ENCODE results near the gene KCNN3.
"Not testable (repeated sequence)": the region's sequence is repeated elsewhere in the genome, so short reads cannot be mapped to it uniquely, and the experiment has no call there.

KCNN3 gene

DNA sequence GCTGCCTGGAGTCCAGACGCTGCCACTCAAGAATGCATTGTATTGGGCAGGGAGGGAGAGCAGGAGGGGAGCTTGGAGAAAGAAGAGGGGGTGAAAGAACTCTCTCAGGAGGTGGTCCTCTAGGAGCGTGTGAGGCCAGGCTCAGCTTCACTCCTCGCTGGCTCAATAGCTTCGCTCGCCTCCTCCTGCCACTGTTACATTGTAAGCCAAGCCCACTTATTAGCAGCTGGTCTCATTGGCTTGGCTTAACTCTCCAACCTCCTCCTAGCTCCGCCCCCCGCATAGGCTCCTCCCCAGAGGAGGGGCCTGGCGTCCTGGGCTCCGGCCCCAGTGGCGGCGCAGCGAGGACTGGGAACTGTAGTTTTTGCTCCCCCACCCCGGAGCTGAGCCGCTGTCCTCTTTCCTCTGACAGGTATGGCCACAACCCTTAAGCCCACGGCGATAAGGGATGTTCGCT is at the start of gene KCNN3:
Gene KCNN3 (minus strand): TSS at position 167 of the 457 bp plus-strand sequence. CDS start 317 bp downstream, outside the sequence.
- peak; percentile 97 for DNase-seq (ENCODE audit: low spot score)

DNA sequence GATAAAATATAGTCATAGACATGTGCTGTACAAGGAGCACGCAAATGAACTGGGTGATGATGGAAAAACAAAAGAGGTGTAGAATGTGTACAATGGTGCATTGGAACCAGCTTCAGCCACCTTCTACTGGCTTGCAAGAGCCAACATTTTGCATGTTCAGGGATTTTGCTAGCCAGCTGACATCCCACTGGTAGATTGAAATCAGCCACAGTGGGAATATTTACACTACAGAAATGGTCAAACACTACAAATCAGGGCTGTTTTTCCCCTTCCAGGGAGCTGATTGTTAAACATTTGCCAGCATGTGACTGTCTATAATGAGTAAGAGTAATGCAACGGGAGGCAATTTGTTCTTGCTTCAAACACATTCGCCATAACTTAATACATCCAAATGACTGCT is 43.2 kb upstream of the KCNN3 start:
- DNase-seq (ENCODE audit: low spot score): no peak

DNA sequence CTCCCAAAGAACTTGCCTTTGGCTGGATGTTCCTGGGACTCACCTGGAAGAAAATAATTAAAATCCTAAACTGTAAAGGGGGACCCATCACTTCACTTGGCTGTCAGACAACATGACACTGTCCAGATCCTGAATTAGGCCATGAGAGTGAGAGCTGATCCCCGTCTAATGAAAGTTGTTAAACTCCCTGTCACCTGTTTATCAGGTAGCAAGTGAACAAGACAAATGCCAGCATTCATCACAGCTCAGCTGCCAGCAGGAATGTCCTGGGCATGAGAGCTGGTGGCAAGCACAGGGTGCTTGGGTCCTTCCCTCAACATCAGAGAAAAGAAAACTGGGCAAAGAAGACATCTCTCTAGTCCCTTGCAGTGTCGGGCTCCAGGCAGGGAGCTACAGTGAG is 42.7 kb upstream of the KCNN3 start:
- DNase-seq (ENCODE audit: low spot score): no peak

DNA sequence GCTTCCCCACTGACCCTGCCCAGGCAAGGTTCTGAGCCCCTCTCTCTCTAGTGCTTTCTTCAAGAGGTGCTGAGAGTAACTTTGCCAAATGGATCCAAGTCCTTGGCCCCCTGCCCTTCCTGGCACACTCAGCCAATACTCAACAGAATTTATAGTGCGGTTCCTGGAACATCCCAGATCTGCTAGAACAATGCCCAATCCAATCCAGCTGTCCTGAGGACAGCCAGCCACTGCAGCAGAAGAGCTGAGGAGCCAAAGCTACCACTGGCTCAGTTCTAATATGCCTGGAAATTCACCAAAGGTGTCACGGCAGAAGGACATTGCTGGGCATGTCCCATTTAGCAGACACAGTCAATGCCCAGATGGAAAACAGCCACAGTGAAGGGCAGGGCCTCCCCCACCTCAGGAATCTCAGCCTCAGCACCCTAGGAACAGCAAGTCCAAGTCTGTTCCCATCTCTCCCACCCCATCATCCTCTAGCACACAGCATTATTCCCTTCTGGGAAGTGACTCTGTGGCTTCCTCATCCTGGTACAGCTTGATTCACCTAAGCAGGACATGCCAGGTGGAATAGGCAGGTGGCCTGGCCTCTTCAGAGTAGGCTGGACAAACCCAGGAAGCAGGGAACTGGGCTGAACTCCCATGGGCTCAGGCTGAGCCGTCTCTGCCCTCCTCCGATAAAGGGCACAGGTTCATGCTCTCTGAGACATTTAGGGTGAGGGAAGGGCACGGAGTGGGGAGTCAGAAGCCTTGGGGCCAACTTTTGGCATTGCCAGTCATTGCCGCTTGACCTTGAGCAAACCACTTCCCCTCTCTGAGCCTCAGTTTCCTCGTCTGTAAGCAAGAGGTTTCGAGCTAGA is 41.8 kb upstream of the KCNN3 start:
- DNase-seq (ENCODE audit: low spot score): no peak

GRCh38 chr1:154910851-154911250 is 40.8 kb upstream of the KCNN3 start:
- no peak for DNase-seq (ENCODE audit: low spot score)

DNA sequence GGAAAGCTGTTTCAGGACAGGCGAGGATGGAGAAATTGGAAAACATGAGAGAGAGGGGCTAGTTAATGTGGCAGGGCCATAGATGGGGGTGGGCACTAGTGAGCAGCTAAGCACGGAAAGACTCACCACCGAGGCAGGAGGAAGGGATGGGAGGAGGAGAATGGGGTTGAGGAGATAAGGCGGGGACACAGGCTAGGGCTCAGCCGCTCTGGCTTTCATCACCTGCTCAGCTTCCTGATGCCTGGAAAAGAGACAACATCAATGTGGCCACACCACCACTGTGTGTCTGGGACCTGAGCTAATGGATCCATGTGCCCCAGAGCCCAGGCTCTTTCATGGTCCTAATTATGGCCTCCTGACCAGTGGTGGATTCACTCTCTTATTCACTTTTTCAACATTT is 38.9 kb upstream of the KCNN3 start:
- no peak for DNase-seq (ENCODE audit: low spot score)

DNA sequence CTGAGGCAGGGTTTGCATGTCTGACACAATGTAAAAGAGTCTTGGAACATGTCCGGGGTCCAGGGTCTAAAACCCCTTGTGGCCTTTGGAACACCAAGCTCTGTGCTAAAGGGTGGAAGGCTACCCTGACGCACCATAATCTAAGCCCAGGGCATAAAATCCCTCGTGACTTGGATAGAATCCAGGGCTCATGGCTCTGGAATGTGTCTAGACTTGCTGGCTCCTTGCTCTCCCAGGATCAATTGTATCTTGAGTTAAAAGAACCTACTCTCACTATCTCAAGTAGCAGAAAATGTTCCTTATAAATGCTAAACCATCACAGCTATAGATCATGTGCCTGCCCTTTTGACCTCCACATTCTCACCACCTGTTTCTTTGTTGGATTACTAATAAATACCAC is 38.0 kb upstream of the KCNN3 start:
- not testable (repeated sequence) for DNase-seq (ENCODE audit: low spot score)

GRCh38 chr1:154906621-154907081 is 36.6 kb upstream of the KCNN3 start:
- DNase-seq (ENCODE audit: low spot score): no peak

DNA sequence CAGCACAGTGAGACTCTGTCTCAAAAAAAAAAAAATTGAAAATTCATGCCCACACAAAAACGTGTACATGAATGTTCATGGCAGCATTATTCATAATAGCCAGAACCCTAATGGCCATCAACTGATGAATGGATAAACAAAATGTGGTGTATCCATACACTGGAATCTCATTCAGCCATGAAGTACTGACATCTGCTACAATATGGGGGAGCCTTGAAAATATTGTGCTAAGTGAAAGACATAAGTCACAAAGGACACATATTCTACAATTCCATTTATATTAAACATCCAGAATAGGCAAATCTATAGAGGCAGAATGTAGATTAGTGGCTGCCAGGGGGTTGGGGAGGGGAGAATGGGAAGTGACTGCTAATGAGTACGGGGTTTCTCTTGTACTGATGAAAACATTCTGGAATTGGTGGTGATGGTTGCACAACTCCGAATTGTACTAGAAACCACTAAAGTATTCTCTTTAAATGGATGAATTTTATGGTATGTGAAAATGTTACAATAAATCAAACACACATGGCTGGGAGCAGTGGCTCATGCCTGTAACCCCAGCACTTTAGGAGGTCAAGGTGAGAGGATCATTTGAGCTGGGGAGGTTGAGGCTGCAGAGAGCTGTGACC is 33.0 kb upstream of the KCNN3 start:
- no peak for DNase-seq (ENCODE audit: low spot score)

DNA sequence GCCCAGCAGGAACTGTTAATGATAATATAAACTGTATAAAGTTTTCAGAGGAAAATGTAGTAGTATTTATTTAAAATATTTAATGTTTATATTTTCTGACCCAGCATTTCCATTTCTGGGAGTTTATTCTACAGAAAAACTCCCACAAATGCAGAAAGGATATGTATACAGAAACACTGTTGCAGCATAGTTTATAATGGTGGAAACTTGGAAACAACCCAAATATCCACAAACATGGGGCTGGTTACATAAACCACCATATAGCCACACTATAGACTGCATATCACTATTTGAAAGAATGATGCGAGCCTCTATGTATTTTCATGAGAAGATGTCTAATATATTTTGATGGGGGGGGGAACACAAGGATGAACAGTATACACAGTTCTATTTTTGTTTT is 31.5 kb upstream of the KCNN3 start:
- DNase-seq (ENCODE audit: low spot score): no peak

DNA sequence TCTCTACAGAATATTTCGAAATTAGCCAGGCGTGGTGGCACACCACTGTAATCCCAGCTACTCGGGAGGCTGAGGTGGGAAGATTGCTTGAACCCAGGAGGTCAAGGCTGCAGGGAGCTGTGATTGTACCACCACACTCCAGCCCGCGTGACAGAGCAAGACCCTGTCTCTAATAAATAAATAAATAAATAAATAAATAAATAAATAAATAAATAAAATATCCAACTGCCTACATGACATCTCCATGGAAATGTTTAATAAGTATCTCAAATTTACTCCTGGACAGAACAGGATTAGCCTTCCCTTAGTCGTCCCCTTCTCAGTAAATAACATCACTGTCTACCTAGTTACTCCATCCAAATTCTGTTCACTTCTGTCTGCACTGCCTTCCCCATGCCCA is 29.0 kb upstream of the KCNN3 start:
- DNase-seq (ENCODE audit: low spot score): no peak

DNA sequence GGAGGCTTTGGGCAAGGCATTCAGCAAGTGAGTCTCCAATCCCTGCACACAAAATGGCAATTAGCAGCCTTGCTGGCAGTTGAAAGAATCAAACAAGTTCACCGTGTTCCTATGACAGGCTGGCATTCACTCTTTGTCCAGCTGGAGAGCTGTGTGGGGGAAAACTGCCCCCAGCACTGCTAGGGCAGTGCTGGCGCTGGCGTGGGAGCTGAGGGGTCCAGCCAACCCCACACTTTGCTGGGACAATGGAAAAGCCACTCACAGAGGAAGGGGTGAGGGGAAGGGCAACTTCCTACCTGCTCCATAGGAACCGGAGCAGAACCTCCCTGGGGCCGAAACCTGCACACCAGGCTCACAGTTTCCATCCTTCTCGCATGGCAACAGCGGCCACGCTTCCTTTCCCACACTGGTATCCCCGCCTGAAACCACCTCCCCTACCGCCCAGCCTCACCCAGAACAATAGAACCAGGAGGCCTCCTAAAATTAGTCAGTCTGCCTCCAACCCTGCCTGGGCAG is 26.7 kb upstream of the KCNN3 start:
- no peak for DNase-seq (ENCODE audit: low spot score)

- DNase-seq (ENCODE audit: low spot score): no peak
Observed at GRCh38 chr1:154895798-154896197, 25.7 kb upstream of the KCNN3 start.

- no peak for DNase-seq (ENCODE audit: low spot score)
Observed at GRCh38 chr1:154891452-154891851, 21.4 kb upstream of the KCNN3 start.

DNA sequence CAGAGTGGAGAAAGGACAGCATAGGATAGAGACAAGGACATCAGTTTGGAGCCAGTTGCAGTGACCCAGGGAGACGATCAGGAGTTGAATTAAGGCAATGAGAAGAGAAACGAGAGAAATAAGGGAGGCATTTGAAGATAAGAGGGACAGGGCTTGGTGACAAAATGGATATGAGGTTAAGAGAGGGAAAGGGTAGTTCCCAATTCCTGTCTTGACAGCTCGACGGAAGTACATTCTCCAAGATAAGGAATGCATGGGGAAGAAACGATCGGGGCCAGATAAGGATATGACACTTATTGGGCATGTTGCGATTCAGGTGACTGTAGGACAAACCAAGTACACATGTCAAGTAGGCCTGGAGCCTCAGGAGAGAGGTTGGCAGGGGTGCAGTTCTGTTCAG is 18.7 kb upstream of the KCNN3 start:
- DNase-seq (ENCODE audit: low spot score): no peak

- DNase-seq (ENCODE audit: low spot score): no peak
Observed at GRCh38 chr1:154886281-154887015, 16.4 kb upstream of the KCNN3 start.

DNA sequence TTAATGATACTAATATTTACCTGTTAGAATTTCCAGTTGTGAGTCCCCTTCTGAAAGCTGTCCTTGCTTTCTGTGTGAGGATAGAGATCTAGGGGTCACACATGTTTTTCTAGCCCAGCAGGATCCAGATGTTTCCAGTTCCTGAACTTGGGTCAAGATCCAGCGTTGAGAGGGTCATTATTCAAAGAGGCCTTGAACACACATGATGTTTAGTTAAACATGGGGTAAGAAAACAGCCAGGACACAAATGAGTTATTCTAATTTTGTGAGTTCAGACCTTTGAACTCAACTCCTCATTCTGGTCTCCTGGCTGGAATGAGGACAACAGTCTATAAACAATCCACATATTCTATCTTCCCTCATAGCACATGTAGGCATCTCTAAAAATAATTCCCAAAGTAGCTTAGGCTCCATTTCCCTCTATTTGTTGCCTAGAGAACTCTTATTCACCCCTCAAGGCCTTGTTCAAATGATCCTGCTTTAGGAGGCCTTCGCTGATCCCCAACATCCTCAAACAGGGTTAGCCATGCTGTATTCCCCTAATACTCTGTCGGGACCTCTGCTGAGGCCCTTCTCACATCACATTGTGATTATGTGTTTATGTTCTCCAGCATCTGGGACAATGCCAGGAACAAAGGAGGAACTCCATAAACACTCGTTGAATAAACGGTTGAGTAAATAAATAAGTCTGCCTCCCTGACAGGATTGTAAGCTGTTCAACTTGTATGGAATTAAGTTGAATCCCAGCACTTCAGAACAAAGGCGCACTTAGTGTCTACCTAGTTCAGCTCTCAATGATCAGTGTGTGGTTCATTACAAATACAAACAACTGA is 15.0 kb upstream of the KCNN3 start:
- DNase-seq (ENCODE audit: low spot score): no peak

- no peak for DNase-seq (ENCODE audit: low spot score)
Observed at GRCh38 chr1:154883919-154884868, 14.1 kb upstream of the KCNN3 start.

- DNase-seq (ENCODE audit: low spot score): no peak
Observed at GRCh38 chr1:154881820-154882535, 11.9 kb upstream of the KCNN3 start.

- DNase-seq (ENCODE audit: low spot score): no peak
Observed at GRCh38 chr1:154880671-154881070, 10.6 kb upstream of the KCNN3 start.
